Upper lobe of left lung (tissue), 6 donors: ENCODE results near the gene ITPR2. TPM values are rescaled to one million over a fixed set of nuclear protein-coding genes. Genes with fewer than 3 reads are reported as not detected.

ENCODE experiments used
- ATAC-seq, 2 donors: fragments of 200-7000 bp; cut with Tn5 transposase; one replicate each; pipeline ENCODE4 v1.9.1; 2022; ENCODE audit warnings: mild to moderate bottlenecking in 2 of 2, moderate library complexity in 2 of 2; ENCODE audit not compliant: low FRiP score in 2 of 2
- DNase-seq, 2 donors: peaks; one replicate each; pipeline ENCODE4 v3.0.0-alpha.2; 2019 to 2020
- H3K27ac ChIP-seq, 4 donors: fragments of 200-600 bp; sonication (generic); one replicate each; pipeline ENCODE4 v1.5.1; 2016 to 2019
- H3K27me3 ChIP-seq, 4 donors: fragments of 200-600 bp; sonication (generic); one replicate each; pipeline ENCODE4 v1.5.1; 2017 to 2019
- H3K36me3 ChIP-seq, 4 donors: fragments of 200-600 bp; sonication (generic); one replicate each; pipeline ENCODE4 v1.5.1; 2016 to 2019
- H3K4me1 ChIP-seq, 4 donors: fragments of 200-600 bp; sonication (generic); one replicate each; pipeline ENCODE4 v1.5.1; 2018 to 2019
- H3K4me3 ChIP-seq, 4 donors: fragments of 200-600 bp; sonication (generic); one replicate each; pipeline ENCODE4 v1.5.1; 2017 to 2019; ENCODE audit warnings: mild to moderate bottlenecking in 2 of 4, moderate library complexity in 1 of 4
- H3K9me3 ChIP-seq, 4 donors: fragments of 200-600 bp; sonication (generic); one replicate each; pipeline ENCODE4 v1.5.1; 2018 to 2019
- CTCF ChIP-seq, 6 experiments: fragments of 450-650 bp in 4 of 6; fragments of 200-600 bp in 2 of 6; sonication (generic) in 2 of 6; IDR thresholded peaks; one replicate each; pipeline ENCODE4 v1.5.1; 2016 to 2019; ENCODE audit warnings: antibody characterized with exemption in 6 of 6
- EP300 ChIP-seq, 4 donors: sonication (generic); formaldehyde crosslinking; IDR thresholded peaks; one replicate each; pipeline ENCODE4 v1.5.1; 2017; ENCODE audit warnings: antibody characterized with exemption in 4 of 4, control low read depth in 2 of 4
- POLR2A ChIP-seq, 4 donors: fragments of 450-650 bp; IDR thresholded peaks; one replicate each; pipeline ENCODE4 v1.5.1; 2016 to 2017; ENCODE audit warnings: antibody characterized with exemption in 4 of 4, mild to moderate bottlenecking in 2 of 4
- POLR2AphosphoS5 ChIP-seq, 2 donors: sonication (generic); formaldehyde crosslinking; IDR thresholded peaks; one replicate each; pipeline ENCODE4 v1.5.1; 2017; ENCODE audit warnings: antibody characterized with exemption in 2 of 2
- WGBS, 2 donors: methylation state at CpG; one replicate each; pipeline ENCODE4 v1.1.5; 2017 to 2018; 5-methylcytosine and 5-hydroxymethylcytosine counted together
- total RNA-seq, 6 donors: library from RNA; depleted of rRNA in 4 of 6; stranded (reverse); fragments of >200 nt in 4 of 6; gene quantifications; one replicate each; pipeline versions ENCODE4 v1.1.0 to v1.2.1, GENCODE V29; 2016 to 2021
- donor health status: DM: no; HTN: no; CAD: no; lungs with moderate emphysema.
- donor health status: DM: no; HTN: yes; CAD: no; lungs with severe emphysema.

Gene ITPR2
- total RNA-seq, 6 donors from 2014 or later: 35.5 to 115 (median 45.0) TPM

DNA sequence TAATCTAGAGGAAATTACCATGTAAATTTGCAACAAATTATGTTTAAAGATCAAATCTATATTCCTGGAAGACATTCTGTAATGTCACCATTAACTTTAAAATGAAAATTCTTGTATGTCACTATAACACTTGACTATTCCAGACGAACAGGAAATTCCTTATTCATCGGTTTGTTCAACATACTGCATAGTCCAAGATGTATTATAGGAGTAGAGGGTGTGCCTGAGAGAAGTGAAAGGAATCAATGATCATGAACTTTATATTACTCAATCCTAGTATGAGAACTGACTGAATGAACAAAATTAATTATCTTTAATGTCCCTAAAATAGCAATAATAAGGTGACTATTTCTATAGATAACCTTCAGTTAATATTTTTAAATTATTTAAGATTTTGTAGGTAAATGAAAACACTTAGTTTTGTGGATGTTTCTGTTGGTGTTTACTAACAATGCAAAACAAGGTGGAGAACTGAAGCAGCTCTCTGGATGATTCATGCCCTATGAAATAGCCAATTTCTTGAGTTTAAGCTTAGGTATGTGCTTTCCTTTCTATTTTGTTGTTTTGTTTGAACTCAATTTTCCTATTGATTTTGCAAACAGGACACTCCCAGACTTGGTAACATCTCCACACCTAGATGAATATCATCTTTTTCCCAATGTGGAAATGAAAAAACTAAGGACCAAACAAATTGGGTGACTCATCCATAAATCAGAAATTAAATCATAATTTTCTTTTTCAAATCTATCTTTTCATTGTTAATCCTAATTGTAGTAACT is 18.2 kb upstream of the ITPR2 start:
- no peak for TF ChIP-seq CTCF (IDR thresholded peaks at IDR 0.05)
- TF ChIP-seq POLR2A (IDR thresholded peaks at IDR 0.05): no peak
- no peak for TF ChIP-seq EP300 (IDR thresholded peaks at IDR 0.05)
- no peak for TF ChIP-seq POLR2AphosphoS5 (IDR thresholded peaks at IDR 0.05)
- H3K4me1 ChIP-seq: peaks cover 5 to 14% (median 8%) of the 10 kb centered on the region in 4 donors
- no peaks in the 10 kb centered on the region for H3K9me3 ChIP-seq
- H3K27ac ChIP-seq: no peak overlapping the region
- H3K4me3 ChIP-seq: no peak overlapping the region
- DNase-seq: no peak
- no peak for ATAC-seq
- WGBS, 2 donors: 21 to 33% methylated on average over 2 of the region's 2 CpGs
- no peaks in the 10 kb centered on the region for H3K36me3 ChIP-seq
- no peaks in the 10 kb centered on the region for H3K27me3 ChIP-seq

DNA sequence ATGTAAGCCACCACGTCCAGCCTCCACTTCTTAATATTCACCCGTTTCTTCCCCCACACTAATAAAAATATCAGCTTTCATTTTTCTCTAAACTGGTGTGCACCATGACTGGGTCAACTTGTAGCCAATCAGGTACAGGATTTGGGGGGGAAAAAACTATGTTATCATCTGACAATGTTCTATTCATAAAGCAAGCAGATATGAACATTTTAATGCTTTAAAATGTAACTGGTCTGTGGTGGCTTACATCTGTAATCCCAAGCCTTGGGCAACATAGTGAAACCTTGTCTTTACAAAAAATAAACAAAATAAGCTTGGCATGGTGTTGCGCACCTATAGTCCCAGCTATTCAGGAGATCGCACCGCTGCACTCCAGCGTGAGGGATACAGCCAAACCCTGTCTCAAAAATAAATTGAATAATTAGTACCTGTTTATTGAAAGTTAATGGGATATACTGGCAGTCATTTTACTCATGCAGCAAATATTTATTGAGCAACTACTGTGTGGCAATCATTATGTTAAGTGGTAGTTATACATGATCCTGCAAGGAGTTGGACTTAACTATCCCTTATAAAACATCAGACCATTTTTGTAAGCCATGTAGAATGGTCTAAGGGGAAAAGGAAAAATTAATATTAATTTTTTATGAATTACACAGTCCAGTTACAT is 15.3 kb upstream of the ITPR2 start:
- no peak for DNase-seq

DNA sequence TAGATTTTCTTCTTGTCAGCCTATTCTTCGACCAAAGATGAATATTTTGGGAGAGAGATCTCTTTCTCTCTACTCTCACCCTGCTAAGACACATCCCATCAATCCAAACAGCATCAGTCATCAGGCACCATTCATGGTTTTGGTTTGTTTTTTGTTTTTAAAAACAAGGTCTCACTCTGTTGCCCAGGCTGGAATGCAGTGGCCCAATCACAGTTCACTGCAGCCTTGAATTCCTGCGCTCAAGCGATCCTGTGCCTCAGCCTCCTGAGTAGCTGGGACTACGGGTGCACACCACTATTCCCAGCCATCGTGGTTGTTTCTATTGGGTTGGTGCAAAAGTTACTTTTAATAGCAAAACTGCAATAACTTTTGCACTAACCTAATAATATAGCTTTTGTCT is 14.4 kb upstream of the ITPR2 start:
- no peak overlapping the region for H3K4me3 ChIP-seq
- no peaks in the 10 kb centered on the region for H3K9me3 ChIP-seq
- no peak for DNase-seq
- WGBS, 2 donors: 96% methylated on average over 5 of the region's 5 CpGs
- H3K27ac ChIP-seq: no peak overlapping the region
- TF ChIP-seq CTCF (IDR thresholded peaks at IDR 0.05) (no peak), POLR2AphosphoS5 (IDR thresholded peaks at IDR 0.05) (no peak), POLR2A (IDR thresholded peaks at IDR 0.05) (no peak), EP300 (IDR thresholded peaks at IDR 0.05) (no peak)
- no peak for ATAC-seq
- H3K36me3 ChIP-seq: no peaks in the 10 kb centered on the region
- no peaks in the 10 kb centered on the region for H3K27me3 ChIP-seq
- H3K4me1 ChIP-seq: peaks cover 14 to 20% (median 19%) of the 10 kb centered on the region in 4 donors

More for the DNA sequence above, 15.3 kb upstream of the ITPR2 start:
- H3K9me3 ChIP-seq: no peaks in the 10 kb centered on the region
- no peak overlapping the region for H3K27ac ChIP-seq
- no peaks in the 10 kb centered on the region for H3K27me3 ChIP-seq
- H3K4me3 ChIP-seq: no peak overlapping the region
- no peak for ATAC-seq
- no peaks in the 10 kb centered on the region for H3K36me3 ChIP-seq
- TF ChIP-seq CTCF (IDR thresholded peaks at IDR 0.05): no peak
- H3K4me1 ChIP-seq: peaks cover 14 to 20% (median 19%) of the 10 kb centered on the region in 4 donors
- WGBS, 2 donors: 94 to 95% methylated on average over 6 of the region's 6 CpGs

DNA sequence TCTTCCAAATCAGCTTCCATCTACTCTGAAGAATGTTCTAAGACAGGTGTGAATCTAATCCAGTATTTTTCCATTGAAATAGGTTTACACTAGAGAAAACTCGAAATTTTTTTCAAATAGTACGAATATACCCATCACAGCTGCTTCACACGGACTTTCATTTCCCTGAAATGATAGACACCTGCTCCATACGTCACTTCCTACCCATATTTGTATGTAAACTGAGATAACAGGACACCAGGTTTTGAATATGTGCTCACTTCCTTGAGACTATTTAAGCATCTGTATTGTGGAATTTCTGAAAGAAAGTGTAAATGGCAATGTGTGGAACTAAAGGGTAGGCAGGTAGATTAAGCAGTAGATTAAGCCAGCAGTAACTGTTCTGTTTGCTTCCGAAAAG is 13.4 kb upstream of the ITPR2 start:
- no peak for ATAC-seq
- WGBS, 2 donors: 56 to 72% methylated on average over 5 of the region's 5 CpGs
- peak overlapping the region in 2 of 4 donors; percentile 21 to 38 for H3K27ac ChIP-seq

More for the DNA sequence above, 13.4 kb upstream of the ITPR2 start:
- no peak for DNase-seq
- no peaks in the 10 kb centered on the region for H3K36me3 ChIP-seq
- TF ChIP-seq POLR2AphosphoS5 (IDR thresholded peaks at IDR 0.05): no peak
- TF ChIP-seq EP300 (IDR thresholded peaks at IDR 0.05): no peak
- no peak for TF ChIP-seq CTCF (IDR thresholded peaks at IDR 0.05)
- TF ChIP-seq POLR2A (IDR thresholded peaks at IDR 0.05): no peak
- H3K4me1 ChIP-seq: peaks cover 14 to 20% (median 19%) of the 10 kb centered on the region in 4 donors
- H3K4me3 ChIP-seq: no peak overlapping the region
- no peaks in the 10 kb centered on the region for H3K27me3 ChIP-seq
- no peaks in the 10 kb centered on the region for H3K9me3 ChIP-seq
